Embryonic facial prominence (tissue), 1 donor: ENCODE measurements around the gene OR52N1.

ENCODE experiments used
- DNase-seq: peaks from one replicate; pipeline ENCODE4 v3.0.0-alpha.2; 2016; ENCODE audit errors: extremely low spot score

Gene OR52N1

DNA sequence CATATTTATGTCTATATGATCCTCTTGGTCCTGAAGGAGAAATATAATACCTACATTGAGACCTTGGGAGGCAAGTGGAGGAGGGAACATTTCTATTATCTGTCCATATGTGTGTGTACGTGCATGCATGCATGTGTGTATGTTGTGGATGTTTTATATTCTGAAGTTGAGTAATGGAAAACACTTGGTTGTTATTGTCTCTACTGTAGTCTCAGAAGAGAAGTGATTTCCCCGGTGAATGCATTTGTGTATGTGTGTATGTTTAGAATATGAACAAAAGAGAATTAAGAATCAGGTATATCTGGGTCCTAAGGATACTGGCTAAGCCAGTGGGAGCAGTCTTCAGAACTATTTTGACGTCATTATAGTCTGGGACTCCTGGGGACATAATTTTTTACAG lies at the start of gene OR52N1:
TSS of gene OR52N1 (minus strand) at position 101 of the 400 bp plus-strand sequence. CDS start 2,449 bp downstream, outside the sequence.
- no peak for DNase-seq

DNA sequence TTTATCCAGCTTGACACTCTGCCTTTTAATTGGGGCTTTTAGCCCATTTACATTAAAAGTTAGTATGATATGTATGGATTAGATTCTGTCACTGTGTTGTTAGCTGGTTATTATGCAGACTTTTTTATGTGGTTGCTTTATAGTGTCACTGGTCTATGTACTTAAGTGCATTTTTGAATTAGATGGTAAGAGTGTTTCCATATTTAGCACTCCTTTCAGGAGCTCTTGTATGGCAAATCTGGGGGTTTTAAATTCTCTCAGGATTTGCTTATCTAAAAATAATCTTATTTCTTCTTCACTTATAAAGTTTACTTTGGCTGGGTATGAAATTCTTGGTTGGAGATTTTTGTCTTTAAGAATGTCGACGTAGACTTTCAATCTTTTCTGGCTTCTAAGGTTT lies 46.6 kb upstream of the OR52N1 start:
- DNase-seq, result no peak

DNA sequence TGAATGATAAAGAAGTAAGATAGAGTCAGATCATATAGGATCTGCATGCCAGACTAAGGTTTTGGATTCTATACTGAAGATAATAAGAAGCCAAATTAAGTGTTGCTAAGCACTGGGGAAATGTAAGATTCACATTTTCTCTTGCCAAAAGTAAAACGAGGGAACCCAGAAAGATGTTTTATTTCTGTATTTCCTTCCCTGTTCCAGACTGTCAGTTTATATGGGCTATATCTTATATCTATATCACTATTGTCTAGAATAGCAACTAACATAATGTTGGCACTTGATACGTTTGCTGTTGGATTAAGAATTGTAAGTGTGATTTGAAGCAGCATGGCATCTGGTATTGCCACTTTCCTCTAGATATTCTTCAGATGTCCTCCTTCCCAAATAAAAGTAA lies 42.4 kb upstream of the OR52N1 start:
- DNase-seq, result no peak

DNA sequence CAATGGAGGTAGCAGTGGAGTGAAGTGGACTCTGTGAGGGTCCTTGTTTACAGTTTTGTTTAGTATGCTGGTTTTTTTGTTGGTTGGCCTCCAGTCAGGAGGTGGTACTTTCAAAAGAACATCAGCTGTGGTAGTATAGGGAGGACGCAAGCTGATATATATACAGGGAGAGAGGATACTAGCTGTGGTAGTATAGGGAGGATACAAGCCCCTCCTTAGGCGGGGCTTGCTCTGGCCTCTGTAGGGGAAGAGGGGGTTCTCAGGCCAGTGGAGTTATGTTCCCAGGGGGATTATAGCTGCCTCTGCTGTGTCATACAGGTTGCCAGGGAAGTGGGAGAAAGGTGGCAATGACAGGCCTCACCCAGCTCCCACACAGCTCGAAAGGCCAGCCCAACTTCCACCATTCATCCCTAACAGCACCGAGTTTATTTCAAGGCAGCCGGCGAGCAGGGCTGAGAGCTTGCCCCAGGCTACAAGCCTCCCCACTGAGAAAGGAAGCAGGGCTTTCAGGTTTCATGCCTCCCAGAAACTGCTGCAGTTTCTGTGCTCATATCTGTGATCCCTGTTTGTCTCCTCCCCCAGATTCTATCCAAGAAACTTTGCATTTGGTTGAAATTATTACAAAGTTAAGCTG lies 40.2 kb upstream of the OR52N1 start:
- DNase-seq, result no peak

GRCh38 chr11:5818245-5818886 lies 27.3 kb upstream of the OR52N1 start:
- DNase-seq, result no peak

- no peak for DNase-seq
Measured at GRCh38 chr11:5815534-5815933, 24.5 kb upstream of the OR52N1 start.

GRCh38 chr11:5809905-5810795 lies 19.1 kb upstream of the OR52N1 start:
- DNase-seq, result no peak

DNA sequence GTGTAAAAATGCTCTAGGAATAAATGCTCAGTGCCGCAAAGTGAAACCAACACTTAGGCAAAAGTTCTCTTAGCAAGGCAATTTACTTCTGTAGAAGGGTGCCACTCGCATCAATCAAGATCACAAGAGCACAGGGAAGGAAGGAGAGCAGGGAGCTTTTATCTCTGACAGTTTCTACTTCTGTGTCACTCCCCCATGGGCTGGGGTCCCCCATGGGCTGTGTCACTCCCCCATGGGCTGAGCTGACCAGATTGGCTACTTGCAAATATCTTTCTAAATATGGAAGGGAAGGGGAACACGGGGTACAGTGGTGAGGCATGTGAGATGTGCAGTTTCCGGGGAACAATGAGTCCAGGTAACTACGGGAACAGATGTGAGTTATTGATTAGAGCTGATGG lies 18.1 kb upstream of the OR52N1 start:
- no peak for DNase-seq

- DNase-seq, result peak; percentile 22
Measured at GRCh38 chr11:5808500-5809121, 17.5 kb upstream of the OR52N1 start, which contains the start of gene OR52N2. OR52N2 (plus strand) TSS chr11:5808924; CDS start chr11:5820336, 11,412 bp downstream.

DNA sequence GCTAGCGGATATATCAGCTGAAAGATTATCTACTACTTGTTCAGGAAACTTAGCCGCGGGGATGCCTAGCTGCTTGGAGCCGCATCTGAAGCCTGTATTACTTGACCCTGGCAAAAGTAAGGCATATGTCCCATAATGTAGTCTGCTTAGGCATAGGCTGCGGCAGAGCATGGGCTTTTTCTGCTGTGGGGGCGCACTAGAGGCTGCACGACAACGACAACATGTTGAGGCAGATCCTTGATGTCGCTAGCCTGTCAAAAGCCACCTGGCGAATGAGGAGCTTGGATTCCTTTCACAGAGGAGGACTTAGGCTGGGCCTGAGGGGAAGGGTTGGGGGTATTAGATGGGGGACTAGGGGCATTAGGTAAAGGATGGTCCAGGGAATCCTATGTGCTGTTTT lies 16.5 kb upstream of the OR52N1 start:
- DNase-seq, result no peak

- no peak for DNase-seq
Measured at GRCh38 chr11:5803982-5804381, 12.9 kb upstream of the OR52N1 start.

DNA sequence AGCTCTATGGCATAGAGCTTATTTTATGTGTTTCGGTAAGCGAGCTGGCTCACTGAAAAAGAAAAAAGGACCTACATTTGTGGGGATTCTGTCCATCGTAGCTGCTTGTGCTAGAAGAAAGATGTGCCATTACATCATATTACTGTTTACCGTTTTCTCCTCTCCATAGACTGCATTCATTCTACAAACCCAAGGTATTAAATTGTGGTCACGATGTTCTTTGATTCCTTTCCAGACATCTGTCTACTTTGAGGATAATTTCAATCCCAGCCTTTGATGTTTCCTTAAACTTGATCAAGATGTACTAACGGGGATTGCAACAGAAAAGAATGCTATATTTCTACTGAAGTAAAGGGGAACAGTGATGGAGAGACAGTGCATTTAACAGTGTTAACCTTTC lies 5.5 kb upstream of the OR52N1 start:
- no peak for DNase-seq

DNA sequence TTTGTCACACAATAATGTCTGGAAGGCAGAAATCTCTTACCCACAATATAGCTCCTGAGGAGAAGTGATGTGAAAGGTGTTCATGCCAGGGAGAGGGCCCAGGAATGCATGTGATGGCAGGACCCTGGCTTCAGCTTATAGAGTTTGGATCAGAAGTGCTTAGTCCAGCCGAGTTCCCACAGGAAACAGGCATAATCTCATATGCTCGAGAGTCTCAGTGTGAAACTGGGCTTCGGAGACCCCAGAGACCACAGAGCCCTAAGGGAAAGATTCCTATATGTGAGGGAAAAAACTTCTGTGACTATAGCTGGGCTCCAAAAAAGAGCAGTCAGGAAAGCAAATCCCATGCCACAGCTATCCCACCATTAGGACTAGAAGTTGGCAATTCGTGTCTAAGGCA lies 7.8 kb downstream of the OR52N1 start, which contains the start of gene OR52N5:
TSS of gene OR52N5 (minus strand) at position 101 of the 400 bp plus-strand sequence. CDS start 4,721 bp downstream, outside the sequence.
- no peak for DNase-seq

DNA sequence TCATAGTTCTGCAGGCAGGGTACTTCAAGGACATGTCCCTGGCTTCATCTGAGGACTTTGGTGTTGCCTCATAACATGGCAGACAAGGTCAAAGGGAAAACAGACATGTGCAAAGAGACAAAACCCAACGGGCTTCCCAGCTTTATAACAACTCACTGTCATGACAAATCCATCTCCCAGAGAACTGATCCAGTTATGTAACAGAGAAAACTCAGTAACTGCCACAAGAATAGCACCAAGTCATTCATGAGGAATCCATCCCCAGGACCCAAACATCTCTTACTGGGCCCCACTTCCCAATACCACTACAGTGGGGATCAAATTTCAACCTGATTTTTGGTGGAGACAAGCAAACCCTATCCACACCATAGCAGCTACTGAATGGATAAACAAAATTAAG lies 24.0 kb downstream of the OR52N1 start:
- DNase-seq, result no peak

GRCh38 chr11:5753943-5754342 lies 37.1 kb downstream of the OR52N1 start, which contains the start of gene OR52N4:
OR52N4 (plus strand) TSS chr11:5754243; CDS start chr11:5754741, 498 bp downstream.
- no peak for DNase-seq

- DNase-seq, result no peak
Measured at GRCh38 chr11:5749836-5750235, 41.2 kb downstream of the OR52N1 start.

DNA sequence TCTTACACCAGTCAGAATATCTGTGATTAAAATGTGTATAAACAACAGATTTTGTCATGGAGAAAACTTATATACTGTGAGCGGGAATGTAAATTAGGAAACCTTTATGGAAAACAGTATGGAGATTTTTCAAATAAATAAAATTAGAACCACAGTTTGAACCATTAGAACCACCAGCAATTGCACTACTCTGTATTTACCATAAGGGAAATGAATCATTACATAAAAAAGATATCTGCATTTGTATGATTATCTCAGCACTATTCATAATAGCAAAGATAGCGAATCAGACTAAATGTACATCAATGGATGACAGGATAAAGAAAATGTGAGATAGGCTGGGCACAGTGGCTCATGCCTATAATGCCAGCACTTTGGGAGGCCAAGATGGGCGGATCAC lies 44.5 kb downstream of the OR52N1 start:
- no peak for DNase-seq

DNA sequence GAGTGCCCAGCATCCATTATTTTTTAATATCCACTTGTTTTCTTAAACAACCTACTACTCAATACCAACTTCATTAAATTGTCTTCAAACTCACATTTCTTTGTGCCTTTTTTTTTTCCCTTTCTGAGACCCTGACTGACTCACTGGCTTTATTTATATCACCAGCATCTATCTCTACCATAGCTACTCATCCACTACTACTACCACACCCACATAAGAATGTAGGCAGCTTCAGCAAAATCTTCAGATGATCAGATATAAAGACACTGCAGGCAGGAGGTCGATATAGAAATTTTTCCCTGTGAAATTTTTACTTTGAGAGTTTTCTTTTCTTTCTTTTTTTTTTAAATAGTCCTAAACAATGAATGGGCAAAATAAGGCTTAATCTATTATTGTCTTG lies 52.6 kb downstream of the OR52N1 start:
- no peak for DNase-seq

DNA sequence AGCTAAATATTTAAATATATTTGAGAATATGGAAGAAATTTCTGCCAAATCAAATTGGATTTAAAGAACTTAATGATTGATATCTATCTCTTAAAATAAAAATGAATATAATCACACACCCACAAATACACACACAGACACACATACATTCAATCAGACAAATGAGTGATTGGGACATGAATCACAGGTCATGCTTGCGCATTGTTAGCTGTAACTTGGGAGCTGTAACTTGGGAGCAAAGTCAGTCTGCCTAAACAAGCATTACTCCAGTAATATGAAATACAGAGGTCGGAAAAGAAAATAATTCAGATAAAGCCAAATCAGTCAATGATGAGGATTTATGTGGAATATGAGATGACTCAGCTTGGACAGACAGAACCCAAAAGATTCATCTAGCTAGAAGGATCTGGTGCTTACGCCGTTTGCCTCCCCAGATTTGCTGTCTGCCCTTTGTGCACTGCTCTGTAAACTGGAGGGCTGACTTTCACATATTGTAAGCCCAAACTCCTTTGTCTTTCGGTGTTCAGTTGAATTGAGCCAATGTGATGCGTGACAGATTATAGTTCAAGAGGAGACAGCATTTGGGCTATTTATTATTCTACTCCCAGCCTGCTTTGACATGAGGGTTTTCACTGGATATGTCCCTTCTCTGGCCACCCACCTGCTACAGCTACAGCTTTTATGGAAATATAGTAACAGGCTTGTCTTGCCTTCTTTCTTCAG lies 53.2 kb downstream of the OR52N1 start:
- no peak for DNase-seq

- no peak for DNase-seq
Measured at GRCh38 chr11:5737091-5737490, 54.0 kb downstream of the OR52N1 start.
